ENCODE data around the gene ZNF865.

The ZNF865 gene

DNA sequence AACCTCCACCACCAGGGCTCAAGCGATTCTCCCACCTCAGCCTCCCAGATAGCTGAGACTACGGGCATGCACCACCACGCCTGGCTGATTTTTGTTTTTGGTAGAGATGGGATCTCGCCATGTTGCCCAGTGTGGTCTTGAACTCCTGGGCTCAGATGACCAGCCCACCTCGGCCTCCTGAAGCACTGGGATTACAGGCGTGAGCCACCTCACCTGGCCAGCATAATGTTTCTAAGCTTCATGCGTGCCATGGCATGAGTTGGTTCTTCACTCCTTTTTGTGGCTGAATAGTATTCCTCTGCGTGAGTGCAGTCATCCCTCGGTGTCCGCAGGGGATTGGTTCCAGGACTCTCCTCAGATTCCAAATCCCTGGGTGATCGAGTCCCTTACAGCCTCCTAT lies 20.6 kb upstream of the ZNF865 start:
- TF ChIP-seq GATA2 (IDR thresholded peaks at IDR 0.05; ENCODE audit: low read depth, low read length) (no peak), GATA3 (IDR thresholded peaks at IDR 0.05; ENCODE audit: low read depth, low read length) (no peak)

DNA sequence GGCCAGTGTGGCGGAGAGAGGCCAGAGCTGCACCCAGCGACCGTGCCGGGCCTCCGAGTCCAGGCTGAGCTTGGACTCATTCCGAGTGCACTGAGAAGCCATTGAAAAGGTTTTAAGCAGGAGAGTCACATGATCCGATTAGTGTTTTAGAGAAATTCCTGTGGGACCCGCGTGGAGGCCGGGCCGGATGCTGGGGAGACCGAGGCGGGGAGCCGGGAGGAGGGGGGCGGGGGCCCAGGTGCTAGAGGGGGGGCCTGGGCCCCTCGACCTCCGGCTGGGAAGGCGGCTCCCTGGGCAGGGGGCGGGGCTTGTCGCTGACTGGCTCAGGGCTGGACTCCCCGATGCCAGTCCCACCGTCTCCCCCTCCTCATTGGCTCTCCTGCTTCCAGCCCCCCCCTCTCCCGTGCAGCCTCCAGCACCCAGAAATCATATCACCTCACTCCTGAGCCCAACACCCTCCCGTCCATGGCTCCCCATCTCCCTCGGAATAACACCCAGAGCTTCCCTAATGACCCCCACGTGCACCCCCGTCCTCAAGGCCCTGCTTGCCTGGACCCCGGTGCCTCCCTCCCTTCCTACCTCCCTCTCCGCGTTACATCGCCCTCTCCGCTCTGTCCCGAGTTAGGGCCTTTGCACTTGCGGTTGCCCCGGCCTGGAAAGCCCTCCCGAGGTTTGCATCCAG lies 19.6 kb upstream of the ZNF865 start:
- TF ChIP-seq GATA2 (IDR thresholded peaks at IDR 0.05; ENCODE audit: low read depth, low read length) (no peak), GATA3 (IDR thresholded peaks at IDR 0.05; ENCODE audit: low read depth, low read length) (no peak)

DNA sequence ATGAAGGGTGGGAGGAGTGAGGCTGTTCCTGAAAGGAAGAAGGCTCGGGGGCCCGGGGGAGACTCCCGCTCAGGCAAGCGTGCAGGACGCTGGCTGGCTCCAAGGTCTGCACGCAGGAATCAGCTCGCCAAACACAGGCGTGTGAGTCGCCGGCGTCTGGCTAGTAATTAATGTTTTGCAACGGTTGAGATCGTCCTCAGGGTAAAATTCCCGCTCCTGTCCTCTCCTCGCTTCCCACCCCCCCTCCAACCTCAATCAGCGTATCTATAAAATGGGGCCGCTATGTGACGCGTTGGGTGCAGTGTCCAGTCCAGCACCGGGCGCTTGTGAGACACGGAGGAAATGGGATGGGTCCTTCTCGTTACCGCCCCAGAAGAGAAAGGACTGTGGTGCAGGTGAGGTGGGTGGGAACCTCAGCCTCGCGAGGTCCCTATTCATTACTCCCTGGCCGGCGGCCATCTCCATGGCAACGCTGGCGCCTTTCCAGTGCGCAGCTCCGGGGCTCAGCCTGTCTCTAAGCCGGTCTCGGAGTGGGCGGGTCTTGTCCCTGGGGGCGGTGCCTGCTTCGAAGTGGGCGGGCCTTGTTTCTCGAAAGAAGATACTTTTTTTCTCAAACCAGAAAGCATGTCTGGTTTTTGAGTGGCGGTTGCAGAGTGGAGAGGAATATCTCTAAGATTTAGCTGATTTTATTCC lies 18.3 kb upstream of the ZNF865 start:
- TF ChIP-seq GATA2 (IDR thresholded peaks at IDR 0.05; ENCODE audit: low read depth, low read length) (no peak), GATA3 (IDR thresholded peaks at IDR 0.05; ENCODE audit: low read depth, low read length) (no peak)

DNA sequence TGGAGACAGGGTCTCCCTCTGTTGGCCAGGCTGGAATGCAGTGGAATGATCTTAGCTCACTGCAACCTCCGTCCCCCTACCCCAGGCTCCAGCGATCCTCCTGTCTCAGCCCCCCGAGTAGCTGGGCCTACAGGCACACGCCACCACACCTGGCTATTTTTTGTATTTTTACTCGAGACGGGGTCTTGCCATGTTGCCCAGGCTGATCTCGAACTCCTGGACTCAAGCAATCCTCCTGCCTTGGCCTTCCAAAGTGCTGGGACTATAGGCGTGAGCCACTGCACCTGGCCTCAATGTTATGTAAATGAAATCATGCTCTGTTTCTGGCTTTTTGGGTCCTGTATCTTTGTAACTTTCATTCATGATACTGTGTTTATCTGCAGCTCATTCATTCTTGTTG lies 16.7 kb upstream of the ZNF865 start:
- no peak for TF ChIP-seq GATA3 (IDR thresholded peaks at IDR 0.05; ENCODE audit: low read depth, low read length)
- no peak for TF ChIP-seq GATA2 (IDR thresholded peaks at IDR 0.05; ENCODE audit: low read depth, low read length)

DNA sequence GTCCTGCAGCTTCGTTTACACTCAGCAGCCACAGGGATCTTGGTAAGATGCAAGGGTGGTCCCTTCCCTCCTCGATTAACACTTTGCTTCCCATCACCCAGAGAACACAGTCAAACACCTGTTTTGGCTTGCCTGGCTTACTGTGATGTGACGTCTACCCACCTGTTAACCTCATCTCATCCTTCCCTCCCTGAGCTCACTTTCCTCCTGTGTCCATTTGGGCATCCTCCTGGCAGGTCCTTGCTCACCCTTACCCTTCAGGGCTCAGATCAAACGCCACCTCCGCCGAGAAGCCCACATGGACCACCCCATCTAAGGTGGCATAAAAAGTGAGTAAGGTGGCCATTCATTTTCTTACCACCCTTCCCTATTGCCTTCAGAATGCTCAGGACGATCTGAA lies 15.3 kb upstream of the ZNF865 start:
- TF ChIP-seq GATA2 (IDR thresholded peaks at IDR 0.05; ENCODE audit: low read depth, low read length) (no peak), GATA3 (IDR thresholded peaks at IDR 0.05; ENCODE audit: low read depth, low read length) (no peak)

DNA sequence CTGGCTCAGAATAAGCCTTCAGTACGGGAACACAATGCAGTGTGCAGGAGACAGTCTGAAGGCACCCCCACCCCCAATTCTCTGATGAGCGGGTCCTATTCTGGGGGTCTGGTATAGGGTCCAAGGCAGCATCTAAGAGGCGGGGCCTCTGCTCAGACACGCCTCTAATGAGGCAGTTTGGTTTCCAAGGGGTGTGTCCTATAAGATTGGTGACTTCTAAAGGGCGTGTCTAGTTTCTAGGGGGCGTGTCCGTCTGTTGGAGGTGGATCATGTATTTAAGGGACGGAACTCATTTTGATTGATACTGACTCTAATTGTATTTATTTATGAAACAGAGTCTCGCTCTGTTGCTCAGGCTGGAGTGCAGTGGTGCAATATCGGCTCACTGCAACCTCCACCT lies 14.8 kb upstream of the ZNF865 start:
- TF ChIP-seq GATA3 (IDR thresholded peaks at IDR 0.05; ENCODE audit: low read depth, low read length) (no peak), GATA2 (IDR thresholded peaks at IDR 0.05; ENCODE audit: low read depth, low read length) (no peak)

DNA sequence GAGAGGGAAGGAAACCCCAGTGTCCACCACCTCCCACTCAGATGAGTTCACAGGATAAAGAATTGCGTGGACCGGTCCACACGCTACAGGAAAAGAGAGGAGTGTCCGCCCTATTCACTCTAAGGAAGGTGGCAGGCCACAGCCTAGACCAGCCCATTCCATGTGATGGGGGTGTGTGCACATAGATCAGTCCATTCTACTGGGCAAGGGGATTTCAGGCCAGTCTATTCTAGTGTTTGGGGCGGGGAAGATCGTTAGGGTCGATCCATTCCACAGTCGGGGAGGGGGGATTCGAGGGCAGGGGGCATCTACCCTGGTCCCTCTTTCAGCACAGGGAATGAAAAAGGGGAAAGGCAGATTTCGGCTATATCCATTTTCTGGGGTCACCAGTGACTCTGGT lies 13.9 kb upstream of the ZNF865 start:
- TF ChIP-seq GATA2 (IDR thresholded peaks at IDR 0.05; ENCODE audit: low read depth, low read length) (no peak), GATA3 (IDR thresholded peaks at IDR 0.05; ENCODE audit: low read depth, low read length) (no peak)

DNA sequence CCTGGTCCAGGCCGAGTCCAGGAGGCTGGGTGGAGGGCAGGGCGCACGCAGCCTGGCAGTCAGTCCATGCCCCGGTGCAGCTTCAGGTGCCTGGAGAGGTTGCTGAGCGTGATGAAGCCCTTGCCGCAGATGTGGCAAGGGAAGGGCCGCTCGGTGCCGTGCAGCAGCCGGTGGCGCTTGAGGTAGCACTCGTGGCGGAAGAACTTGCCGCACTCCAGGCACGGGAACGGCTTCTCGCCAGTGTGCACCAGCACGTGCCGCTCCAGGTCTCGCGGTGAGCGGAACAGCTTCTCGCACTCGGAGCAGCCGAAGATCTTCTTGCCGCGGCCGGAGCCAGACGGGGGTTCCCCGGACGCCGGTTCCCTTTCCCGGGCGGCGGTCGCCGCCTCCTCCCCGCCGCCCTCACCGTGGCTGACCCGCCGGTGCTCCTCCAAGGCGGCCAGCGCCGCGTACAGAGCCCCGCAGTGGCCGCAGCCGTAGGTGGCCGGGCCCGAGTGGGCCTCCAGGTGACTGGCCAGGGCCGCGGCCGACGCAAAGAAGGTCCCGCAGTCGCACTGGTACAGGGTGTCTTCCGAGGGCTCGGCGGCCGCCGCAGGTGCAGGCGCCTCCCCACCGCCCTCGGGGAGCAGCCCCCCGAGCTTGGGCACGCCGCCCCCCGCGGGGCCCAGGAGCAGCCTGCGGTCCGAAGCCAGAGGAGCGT lies 12.9 kb upstream of the ZNF865 start:
- TF ChIP-seq GATA2 (IDR thresholded peaks at IDR 0.05; ENCODE audit: low read depth, low read length): no peak
- TF ChIP-seq GATA3 (IDR thresholded peaks at IDR 0.05; ENCODE audit: low read depth, low read length): no peak

DNA sequence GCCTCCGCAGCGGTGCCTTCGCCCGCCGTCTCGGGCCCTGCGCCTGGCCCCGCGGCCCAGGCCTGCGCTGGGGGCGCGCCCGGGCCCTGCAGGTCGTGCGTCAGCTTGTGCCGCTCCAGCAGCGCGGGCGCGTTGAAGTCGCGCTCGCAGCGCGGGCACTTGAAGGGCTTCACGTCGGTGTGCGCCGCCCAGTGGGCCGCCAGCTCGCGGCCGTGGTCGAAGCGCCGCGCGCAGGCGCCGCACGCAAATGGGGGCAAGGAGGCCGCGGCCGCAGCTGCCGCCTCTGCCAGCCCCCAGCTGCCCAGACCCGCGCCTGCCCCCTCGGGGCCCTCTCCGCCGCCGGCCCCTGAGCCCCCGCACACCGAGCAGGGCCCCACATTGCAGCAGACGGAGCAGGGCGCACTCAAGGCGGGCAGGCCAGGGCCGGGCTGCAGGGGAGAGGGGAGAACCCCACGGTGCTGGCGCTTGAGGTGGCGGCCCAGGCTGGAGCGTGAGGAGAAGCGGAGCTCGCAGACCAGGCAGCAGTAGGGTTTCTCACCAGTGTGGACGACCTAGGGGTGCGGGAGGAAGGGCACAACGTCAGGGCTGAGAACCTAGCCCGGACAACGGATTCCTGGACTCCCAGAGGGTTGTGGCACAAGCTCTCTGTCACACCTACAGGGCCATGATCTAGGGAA lies 12.2 kb upstream of the ZNF865 start:
- TF ChIP-seq GATA3 (IDR thresholded peaks at IDR 0.05; ENCODE audit: low read depth, low read length) (no peak), GATA2 (IDR thresholded peaks at IDR 0.05; ENCODE audit: low read depth, low read length) (no peak)

DNA sequence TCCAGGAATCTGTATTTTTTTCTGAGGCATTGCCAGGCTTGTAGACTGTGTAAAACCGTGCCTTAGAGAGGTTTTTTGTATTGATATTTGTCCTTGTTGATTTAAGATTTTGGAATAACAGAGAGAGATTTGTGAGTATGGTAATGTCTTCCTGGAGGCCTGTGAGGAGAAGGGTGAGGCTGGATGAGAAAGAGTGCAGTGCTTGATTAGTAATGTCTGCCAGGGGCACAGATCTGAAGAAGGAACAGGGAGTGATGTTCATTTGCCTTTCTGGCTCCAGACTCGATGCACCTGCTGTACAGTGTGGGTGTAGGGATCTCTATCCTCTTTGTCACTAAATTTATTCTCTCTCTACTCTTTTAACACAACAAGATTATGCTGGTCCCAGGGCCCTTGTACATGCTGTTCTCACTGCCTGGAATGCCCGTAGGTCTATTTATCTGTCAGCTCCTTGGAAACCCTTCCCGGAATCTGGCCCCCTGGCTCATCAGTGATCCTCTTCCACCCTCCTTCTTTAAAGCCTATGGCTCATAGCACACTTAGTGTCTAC lies 10.4 kb upstream of the ZNF865 start:
- TF ChIP-seq GATA2 (IDR thresholded peaks at IDR 0.05; ENCODE audit: low read depth, low read length) (no peak), GATA3 (IDR thresholded peaks at IDR 0.05; ENCODE audit: low read depth, low read length) (no peak)

DNA sequence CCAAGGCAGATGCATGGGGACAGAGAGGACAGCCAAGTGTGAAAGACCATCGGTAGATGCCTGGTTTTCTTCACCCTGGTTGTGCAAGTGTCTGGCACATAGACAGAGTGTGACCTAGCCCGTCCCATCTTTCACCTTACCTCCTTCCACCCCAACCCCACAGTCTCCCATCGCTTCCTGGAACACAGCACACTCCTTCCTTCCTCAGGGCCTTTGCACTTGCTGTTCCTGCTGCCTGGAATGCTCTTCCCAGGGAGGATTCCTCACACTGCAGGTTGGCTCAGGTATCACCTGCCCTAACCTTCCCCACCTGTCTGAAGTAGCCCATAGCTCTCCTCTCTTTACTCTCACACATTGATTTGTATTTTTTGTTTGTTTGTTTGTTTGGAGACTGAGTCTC lies 9.1 kb upstream of the ZNF865 start:
- TF ChIP-seq GATA2 (IDR thresholded peaks at IDR 0.05; ENCODE audit: low read depth, low read length) (no peak), GATA3 (IDR thresholded peaks at IDR 0.05; ENCODE audit: low read depth, low read length) (no peak)

DNA sequence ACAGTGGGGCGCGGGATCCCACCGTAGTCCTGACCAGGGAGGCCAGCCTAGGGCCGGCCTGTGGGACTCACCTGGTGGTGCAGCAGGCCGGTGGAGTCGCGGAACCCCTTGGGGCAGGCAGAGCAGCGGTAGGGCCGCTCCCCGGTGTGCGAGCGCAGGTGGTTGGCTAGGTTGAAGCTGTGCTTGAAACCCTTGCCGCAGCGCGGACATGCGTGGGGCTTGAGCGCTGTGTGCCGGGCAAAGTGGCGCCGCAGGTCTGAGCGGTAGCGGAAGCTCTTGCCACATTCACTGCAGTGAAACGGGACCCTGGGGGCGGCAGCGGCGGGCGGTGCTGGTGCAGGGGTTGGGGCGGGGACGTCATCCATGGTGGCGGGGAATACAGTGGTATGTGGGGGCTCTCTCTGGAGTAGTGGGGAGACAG lies 7.9 kb upstream of the ZNF865 start:
- TF ChIP-seq GATA3 (IDR thresholded peaks at IDR 0.05; ENCODE audit: low read depth, low read length) (no peak), GATA2 (IDR thresholded peaks at IDR 0.05; ENCODE audit: low read depth, low read length) (no peak)

DNA sequence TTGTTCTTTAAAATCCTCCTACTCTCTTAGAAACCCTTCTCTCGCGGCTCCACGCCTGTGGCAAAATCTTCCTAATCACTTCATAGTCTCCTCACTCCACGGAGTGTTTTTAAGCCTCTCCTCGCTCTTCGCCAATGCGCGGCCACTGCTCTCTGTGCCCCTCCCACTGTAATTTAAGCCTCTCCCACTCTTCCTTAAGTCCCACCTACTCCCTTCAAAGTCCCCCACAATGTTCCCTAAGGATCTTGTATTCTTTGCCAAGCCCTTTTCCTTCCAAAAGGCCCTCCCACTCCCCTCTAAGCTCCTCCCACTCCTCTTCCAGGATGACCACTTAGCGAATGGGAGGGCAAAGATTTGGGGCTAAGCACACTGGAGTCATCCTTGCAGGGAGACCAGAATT lies 7.4 kb upstream of the ZNF865 start:
- TF ChIP-seq GATA2 (IDR thresholded peaks at IDR 0.05; ENCODE audit: low read depth, low read length) (no peak), GATA3 (IDR thresholded peaks at IDR 0.05; ENCODE audit: low read depth, low read length) (no peak)
